Spleen (tissue), 7 donors: ENCODE measurements around the gene NCBP2.

Experiments used
- CTCF ChIP-seq, 11 experiments: fragments of 200-600 bp in 7 of 11; fragments of 450-650 bp in 4 of 11; sonication (generic) in 4 of 11; IDR thresholded peaks in 8 of 11; conservative IDR thresholded peaks in 3 of 11; 1 replicate in 7 of 11; 2 replicates in 4 of 11; pipeline versions ENCODE4 v1.4.0 to v1.8.0; 2016 to 2021; ENCODE audit warnings: antibody characterized with exemption in 11 of 11, inconsistent platforms in 4 of 11, mild to moderate bottlenecking in 1 of 11
- POLR2A ChIP-seq, 3 donors: fragments of 450-650 bp; IDR thresholded peaks; one replicate each; pipeline ENCODE4 v1.5.1; 2017; ENCODE audit warnings: antibody characterized with exemption in 3 of 3, mild to moderate bottlenecking in 1 of 3
- POLR2AphosphoS5 ChIP-seq, 3 donors: sonication (generic); formaldehyde crosslinking; IDR thresholded peaks; one replicate each; pipeline ENCODE4 v1.5.1; 2017; ENCODE audit warnings: antibody characterized with exemption in 3 of 3
- donor health status: DM: no; HTN: no; CAD: no; lungs with moderate emphysema.
- donor health status: DM: no; HTN: no; CAD: no.
- donor health status: DM: no; HTN: no; CAD: no.

DNA sequence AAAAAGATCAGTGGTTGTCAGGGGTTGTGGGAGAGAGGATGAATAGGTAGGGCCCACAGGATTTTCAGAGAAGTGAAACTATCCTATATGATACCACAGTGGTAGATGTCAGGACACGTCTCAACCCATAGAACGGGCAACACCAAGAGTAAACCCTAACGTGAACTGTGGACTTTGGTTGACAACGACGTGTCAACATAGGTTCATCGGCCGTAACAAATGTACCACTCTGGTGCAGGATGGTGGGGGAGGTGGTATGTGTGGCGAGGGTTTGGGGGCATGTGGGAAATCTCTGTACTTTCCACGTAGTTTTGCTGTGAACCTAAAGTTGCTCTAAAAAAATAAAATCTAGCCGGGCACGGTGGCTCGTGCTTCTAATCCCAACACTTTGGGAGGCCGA is 39.3 kb upstream of the NCBP2 start:
- no peak for TF ChIP-seq POLR2A (IDR thresholded peaks at IDR 0.05)
- TF ChIP-seq CTCF (IDR thresholded peaks at IDR 0.05 in 8 of 11, conservative IDR thresholded peaks at IDR 0.05 in 3 of 11), result no peak
- no peak for TF ChIP-seq POLR2AphosphoS5 (IDR thresholded peaks at IDR 0.05)
